Stomach (tissue), 9 donors: ENCODE data around the gene ARHGEF12. TPM values are rescaled to one million over a fixed set of nuclear protein-coding genes. Genes with fewer than 3 reads are reported as not detected.

ENCODE experiments used
- DNase-seq, 2 donors: peaks; one replicate each; pipeline versions ENCODE4 v3.0.0 to v3.0.0-alpha.2; 2013 to 2019
- H3K27ac ChIP-seq, 5 donors: fragments of 200-600 bp in 4 of 5; sonication (generic) in 4 of 5; one replicate each; pipeline ENCODE4 v1.5.1; 2013 to 2019; ENCODE audit warnings: mild to moderate bottlenecking in 1 of 5, moderate library complexity in 1 of 5
- H3K27me3 ChIP-seq, 3 donors: fragments of 200-600 bp; sonication (generic); one replicate each; pipeline ENCODE4 v1.5.1; 2017 to 2019; ENCODE audit warnings: mixed run types in 1 of 3
- H3K36me3 ChIP-seq, 4 donors: fragments of 200-600 bp; sonication (generic); 1 replicate in 3 of 4; 2 replicates in 1 of 4; pipeline ENCODE4 v1.5.1; 2016 to 2019
- H3K4me1 ChIP-seq, 4 donors: fragments of 200-600 bp; sonication (generic); one replicate each; pipeline ENCODE4 v1.5.1; 2016 to 2019
- H3K4me3 ChIP-seq, 4 donors: fragments of 200-600 bp; sonication (generic) in 3 of 4; one replicate each; pipeline ENCODE4 v1.5.1; 2016 to 2019; ENCODE audit warnings: mild to moderate bottlenecking in 1 of 4
- H3K9me3 ChIP-seq, 4 donors: fragments of 200-600 bp; sonication (generic); one replicate each; pipeline ENCODE4 v1.5.1; 2016 to 2019
- CTCF ChIP-seq, 7 experiments: fragments of 450-650 bp in 4 of 7; fragments of 200-600 bp in 3 of 7; sonication (generic) in 3 of 7; IDR thresholded peaks; one replicate each; pipeline ENCODE4 v1.5.1; 2016 to 2019; ENCODE audit warnings: antibody characterized with exemption in 7 of 7, control low read depth in 2 of 7, mild to moderate bottlenecking in 1 of 7
- EP300 ChIP-seq: sonication (generic); formaldehyde crosslinking; IDR thresholded peaks from one replicate; pipeline ENCODE4 v1.6.1; 2017; ENCODE audit warnings: antibody characterized with exemption
- POLR2A ChIP-seq, 4 donors: fragments of 450-650 bp; IDR thresholded peaks; one replicate each; pipeline ENCODE4 v1.6.1; 2016; ENCODE audit warnings: antibody characterized with exemption in 4 of 4, control low read depth in 2 of 4, mild to moderate bottlenecking in 1 of 4, moderate library complexity in 1 of 4
- POLR2AphosphoS5 ChIP-seq, 3 donors: sonication (generic); formaldehyde crosslinking; IDR thresholded peaks; one replicate each; pipeline ENCODE4 v1.6.1; 2016; ENCODE audit warnings: antibody characterized with exemption in 3 of 3
- WGBS, 5 donors: extraction: QIAGEN DNeasy Blood & Tissue Kit in 3 of 5; methylation state at CpG; one replicate each; pipeline versions ENCODE4 v1.1.5 to v1.1.7; 2013 to 2018; 5-methylcytosine and 5-hydroxymethylcytosine counted together
- intact Hi-C: fragments of 100-400 bp; cut with DNase I; formaldehyde crosslinking; loops from one replicate; pipeline ENCODE4 v1.15.1; 2023; ENCODE audit warnings: low total_unique reads
- polyA plus RNA-seq, 3 donors: library from polyadenylated mRNA; stranded (reverse); fragments of 200-250 nt; gene quantifications; one replicate each; pipeline ENCODE4 v1.2.3, GENCODE V29; 2013
- total RNA-seq, 5 donors: library from RNA; depleted of rRNA; stranded (reverse); fragments of >200 nt; gene quantifications; one replicate each; pipeline versions ENCODE4 v1.1.0 to v1.2.3, GENCODE V29; 2014 to 2016
- donor health status: healthy with polysubstance abuse.
- donor health status: Bipolar disorder and iron deficiency.
- donor health status: healthy.

Gene ARHGEF12
- total and polyA plus RNA-seq, 8 donors: 11.5 to 186 (median 43.5) TPM

- Histone ChIP-seq H3K36me3 (no peaks in the 10 kb centered on the region), H3K27me3 (peaks cover 0 to 93% (median 52%) of the 10 kb centered on the region in 3 donors), H3K4me3 (no peak overlapping the region), H3K27ac (no peak overlapping the region), H3K4me1 (peaks cover 0 to 14% (median 12%) of the 10 kb centered on the region in 4 donors), H3K9me3 (no peaks in the 10 kb centered on the region)
- WGBS, 5 donors: 57 to 77% (median 73%) methylated on average over 6 to 22 of the region's 22 CpGs
- intact Hi-C loops: loop anchor here (5.0 to 10.0 kb wide), 2 partner anchors 174 to 682 kb away; no protein-coding TSS in a partner anchor
- peak in 1 of 2 donors; percentile 24 for DNase-seq
- TF ChIP-seq POLR2AphosphoS5 (IDR thresholded peaks at IDR 0.05) (no peak), POLR2A (IDR thresholded peaks at IDR 0.05) (no peak), EP300 (no peak), CTCF (IDR thresholded peaks at IDR 0.05) (no peak)
Observed at GRCh38 chr11:120512739-120513435, 176.7 kb downstream of the ARHGEF12 start.

DNA sequence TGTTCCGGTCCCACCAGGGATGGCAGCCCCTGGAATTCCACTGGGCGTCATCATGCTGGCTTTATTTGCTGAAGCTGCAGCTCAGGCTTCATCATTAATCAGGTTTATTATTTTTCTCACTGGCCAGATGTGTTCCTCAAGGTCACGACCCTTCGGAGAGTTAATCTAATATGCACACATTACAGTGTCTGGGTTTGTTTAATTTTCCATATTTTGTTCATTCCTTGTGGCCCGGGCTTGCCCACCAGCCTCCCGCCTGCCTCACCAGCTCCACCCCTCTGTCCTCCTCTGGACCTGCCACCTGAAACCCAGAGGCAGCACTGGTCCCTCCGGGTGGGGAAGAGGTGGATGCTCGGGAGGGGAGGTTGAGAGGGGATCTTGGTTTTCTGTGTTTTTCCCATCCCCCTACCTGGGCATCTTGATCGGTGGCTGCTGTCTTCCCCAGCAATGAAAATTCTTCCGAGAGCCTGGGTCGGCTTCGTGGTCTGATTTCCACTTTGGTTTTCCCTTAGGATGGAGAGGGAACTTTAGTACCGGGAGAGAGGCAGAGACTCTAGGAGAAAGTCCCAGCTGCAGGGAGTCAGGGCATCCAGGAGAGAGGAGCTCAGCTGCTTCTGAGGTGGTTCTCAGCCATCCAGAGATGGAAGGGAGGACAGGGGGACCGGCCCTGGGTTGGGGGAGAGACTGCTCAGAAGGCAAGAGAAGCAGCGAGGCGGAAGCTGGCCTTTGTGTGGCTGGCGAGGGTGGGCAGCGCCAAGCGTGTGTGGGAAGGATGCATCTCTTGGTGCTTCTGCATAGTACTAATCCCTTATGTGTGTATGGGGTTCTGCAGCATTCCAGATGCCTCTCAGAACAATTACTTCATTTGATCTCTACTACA is 177.5 kb downstream of the ARHGEF12 start:
- intact Hi-C loops: loop anchor here (5.0 to 10.0 kb wide), 2 partner anchors 174 to 681 kb away; no protein-coding TSS in a partner anchor
- Histone ChIP-seq H3K4me3 (no peak overlapping the region), H3K4me1 (peaks cover 0 to 14% (median 12%) of the 10 kb centered on the region in 4 donors), H3K27me3 (peaks cover 0 to 94% (median 48%) of the 10 kb centered on the region in 3 donors), H3K36me3 (no peaks in the 10 kb centered on the region), H3K9me3 (no peaks in the 10 kb centered on the region), H3K27ac (no peak overlapping the region)
- no peak for TF ChIP-seq CTCF (IDR thresholded peaks at IDR 0.05)
- no peak for TF ChIP-seq POLR2A (IDR thresholded peaks at IDR 0.05)
- TF ChIP-seq EP300: no peak
- TF ChIP-seq POLR2AphosphoS5 (IDR thresholded peaks at IDR 0.05): no peak
- no peak for DNase-seq
- WGBS, 5 donors: 63 to 73% (median 68%) methylated on average over 18 to 19 of the region's 19 CpGs

- intact Hi-C loops: loop anchor here (5.0 to 10.0 kb wide), 2 partner anchors 173 to 680 kb away; no protein-coding TSS in a partner anchor
- H3K27me3 ChIP-seq: peaks cover 0 to 85% (median 38%) of the 10 kb centered on the region in 3 donors
- peaks cover 0 to 14% (median 12%) of the 10 kb centered on the region in 4 donors for H3K4me1 ChIP-seq
Observed at GRCh38 chr11:120514541-120515121, 178.4 kb downstream of the ARHGEF12 start.

More at GRCh38 chr11:120514541-120515121, 178.4 kb downstream of the ARHGEF12 start:
- no peak overlapping the region for H3K4me3 ChIP-seq
- 84 to 91% (median 89%) methylated on average over 14 of the region's 14 CpGs for WGBS, 5 donors
- TF ChIP-seq POLR2A (IDR thresholded peaks at IDR 0.05) (no peak), EP300 (no peak), POLR2AphosphoS5 (IDR thresholded peaks at IDR 0.05) (no peak), CTCF (IDR thresholded peaks at IDR 0.05) (no peak)
- no peak overlapping the region for H3K27ac ChIP-seq
- DNase-seq: no peak
- H3K36me3 ChIP-seq: no peaks in the 10 kb centered on the region
- H3K9me3 ChIP-seq: no peaks in the 10 kb centered on the region
